Neural progenitor cell (in vitro differentiated cells): ENCODE measurements around the gene TRMT44. TPM values are rescaled to one million over a fixed set of nuclear protein-coding genes. Genes with fewer than 3 reads are reported as not detected.

Experiments
- DNase-seq: peaks from one replicate; pipeline ENCODE4 v3.0.0-alpha.2; 2016; ENCODE audit warnings: low spot score
- H2AFZ ChIP-seq: fragments of 200-600 bp; sonication (generic); replicated peaks from 2 replicates; pipeline ENCODE4 v1.6.1; 2016; ENCODE audit warnings: antibody characterized with exemption
- H3F3A ChIP-seq: fragments of 200-600 bp; sonication (generic); 2 replicates; pipeline ENCODE4 v1.6.1; 2016; ENCODE audit warnings: antibody characterized with exemption, low read depth
- H3K27ac ChIP-seq: fragments of 200-600 bp; sonication (generic); 2 replicates; pipeline ENCODE4 v1.5.1; 2016; ENCODE audit warnings: mild to moderate bottlenecking
- H3K27me3 ChIP-seq: fragments of 200-600 bp; sonication (generic); 2 replicates; pipeline ENCODE4 v1.6.1; 2016; ENCODE audit warnings: mild to moderate bottlenecking, moderate library complexity
- H3K36me3 ChIP-seq: fragments of 200-600 bp; sonication (generic); 2 replicates; pipeline ENCODE4 v1.5.1; 2016
- H3K4me1 ChIP-seq: fragments of 200-600 bp; sonication (generic); 2 replicates; pipeline ENCODE4 v1.6.1; 2016; ENCODE audit warnings: mixed run types
- H3K4me2 ChIP-seq: fragments of 200-600 bp; sonication (generic); 2 replicates; pipeline ENCODE4 v1.6.1; 2016
- H3K4me3 ChIP-seq: fragments of 200-600 bp; sonication (generic); 2 replicates; pipeline ENCODE4 v1.5.1; 2016
- H3K79me2 ChIP-seq: fragments of 200-600 bp; sonication (generic); 2 replicates; pipeline ENCODE4 v1.6.1; 2016; ENCODE audit warnings: low read depth
- H3K9ac ChIP-seq: fragments of 200-600 bp; sonication (generic); 2 replicates; pipeline ENCODE4 v1.6.1; 2016
- H3K9me3 ChIP-seq: fragments of 200-600 bp; sonication (generic); 2 replicates; pipeline ENCODE4 v1.5.1; 2016; ENCODE audit warnings: low read depth
- H4K20me1 ChIP-seq: fragments of 200-600 bp; sonication (generic); 2 replicates; pipeline ENCODE4 v1.6.1; 2016; ENCODE audit warnings: low read depth
- H3K27ac Mint-ChIP-seq: 3 replicates; pipeline ENCODE4 v1.8.0; 2021; ENCODE audit warnings: mixed read lengths
- H3K27me3 Mint-ChIP-seq: 2 replicates; pipeline ENCODE4 v1.8.0; 2022; ENCODE audit warnings: low read depth, mild to moderate bottlenecking, inconsistent platforms, moderate library complexity, mixed read lengths; ENCODE audit not compliant: insufficient read depth
- H3K36me3 Mint-ChIP-seq: 3 replicates; pipeline ENCODE4 v1.8.0; 2021; ENCODE audit warnings: mixed read lengths
- H3K4me1 Mint-ChIP-seq: 3 replicates; pipeline ENCODE4 v1.8.0; 2021; ENCODE audit warnings: mixed read lengths
- H3K4me3 Mint-ChIP-seq: 3 replicates; pipeline ENCODE4 v1.8.0; 2021; ENCODE audit warnings: mild to moderate bottlenecking, moderate library complexity, mixed read lengths
- H3K9me3 Mint-ChIP-seq: 3 replicates; pipeline ENCODE4 v1.8.0; 2020; ENCODE audit warnings: mixed read lengths
- EZH2 ChIP-seq: fragments of 200-600 bp; sonication (generic); IDR thresholded peaks from 2 replicates; pipeline ENCODE4 v1.6.1; 2017; ENCODE audit warnings: antibody characterized with exemption, mild to moderate bottlenecking, moderate library complexity
- EZH2phosphoT487 ChIP-seq: fragments of 200-600 bp; sonication (generic); IDR thresholded peaks from 2 replicates; pipeline ENCODE4 v1.6.1; 2017; ENCODE audit warnings: antibody characterized with exemption
- total RNA-seq: library from RNA; depleted of rRNA; stranded (reverse); fragments of >200 nt; gene quantifications from 2 replicates; pipeline ENCODE4 v1.2.3, GENCODE V29; 2015; ENCODE audit warnings: low replicate concordance
- TF ChIP-seq, protein P1 (sequence below): fragments of 200-600 bp; sonication (generic); IDR thresholded peaks from 2 replicates; pipeline ENCODE4 v1.5.1; 2017; ENCODE audit warnings: antibody characterized with exemption, mild to moderate bottlenecking

TRMT44 gene
- total RNA-seq, 1 donor from 2014 or later = 19.9 TPM

- Mint-ChIP-seq H3K27ac (peak overlapping the region; percentile 51), H3K9me3 (peaks cover 3% of the 10 kb centered on the region), H3K4me3 (no peak overlapping the region), H3K4me1 (peaks cover 26% of the 10 kb centered on the region), H3K27me3 (peaks cover 12% of the 10 kb centered on the region), H3K36me3 (no peaks in the 10 kb centered on the region)
- Histone ChIP-seq H3K4me2 (no peak overlapping the region), H3K79me2 (no peaks in the 10 kb centered on the region), H4K20me1 (no peaks in the 10 kb centered on the region), H3K4me3 (no peak overlapping the region), H3K9me3 (no peaks in the 10 kb centered on the region), H3K27ac (no peak overlapping the region), H3K36me3 (no peaks in the 10 kb centered on the region), H3K27me3 (no peaks in the 10 kb centered on the region), H3K9ac (no peak overlapping the region), H3F3A (peaks cover 6% of the 10 kb centered on the region), H3K4me1 (peaks cover 21% of the 10 kb centered on the region), H2AFZ (no peak overlapping the region)
- TF ChIP-seq, protein P1, sequence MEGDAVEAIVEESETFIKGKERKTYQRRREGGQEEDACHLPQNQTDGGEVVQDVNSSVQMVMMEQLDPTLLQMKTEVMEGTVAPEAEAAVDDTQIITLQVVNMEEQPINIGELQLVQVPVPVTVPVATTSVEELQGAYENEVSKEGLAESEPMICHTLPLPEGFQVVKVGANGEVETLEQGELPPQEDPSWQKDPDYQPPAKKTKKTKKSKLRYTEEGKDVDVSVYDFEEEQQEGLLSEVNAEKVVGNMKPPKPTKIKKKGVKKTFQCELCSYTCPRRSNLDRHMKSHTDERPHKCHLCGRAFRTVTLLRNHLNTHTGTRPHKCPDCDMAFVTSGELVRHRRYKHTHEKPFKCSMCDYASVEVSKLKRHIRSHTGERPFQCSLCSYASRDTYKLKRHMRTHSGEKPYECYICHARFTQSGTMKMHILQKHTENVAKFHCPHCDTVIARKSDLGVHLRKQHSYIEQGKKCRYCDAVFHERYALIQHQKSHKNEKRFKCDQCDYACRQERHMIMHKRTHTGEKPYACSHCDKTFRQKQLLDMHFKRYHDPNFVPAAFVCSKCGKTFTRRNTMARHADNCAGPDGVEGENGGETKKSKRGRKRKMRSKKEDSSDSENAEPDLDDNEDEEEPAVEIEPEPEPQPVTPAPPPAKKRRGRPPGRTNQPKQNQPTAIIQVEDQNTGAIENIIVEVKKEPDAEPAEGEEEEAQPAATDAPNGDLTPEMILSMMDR = no peak
- no peak for TF ChIP-seq EZH2
- TF ChIP-seq EZH2phosphoT487 = no peak
- no peak for DNase-seq
These were observed 62.4 kb downstream of the TRMT44 start for GRCh38 chr4:8502836-8503585.

DNA sequence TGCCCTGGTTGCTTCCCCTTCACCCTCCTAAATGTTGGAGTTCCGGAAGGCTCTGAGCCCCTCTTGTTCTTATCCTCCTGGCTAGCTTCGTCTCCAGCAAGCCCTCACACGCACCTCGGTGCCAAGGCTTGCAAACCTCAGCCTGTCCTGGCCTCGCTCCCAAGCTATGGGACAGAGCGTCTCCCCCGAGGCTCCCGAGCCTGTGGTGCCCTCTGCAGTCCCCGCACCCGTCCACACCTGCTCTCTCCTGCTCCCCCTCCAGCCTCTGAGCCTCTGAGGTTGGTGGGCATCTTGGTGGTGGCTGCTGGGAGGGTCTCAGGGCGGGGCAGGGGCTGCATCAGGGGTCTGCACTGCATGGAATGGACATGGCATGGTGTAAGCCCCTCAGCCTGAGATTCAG, 63.2 kb downstream of the TRMT44 start:
- Histone ChIP-seq H3K4me2 (no peak overlapping the region), H3K79me2 (no peaks in the 10 kb centered on the region), H3K9ac (no peak overlapping the region), H3K4me3 (no peak overlapping the region), H3K36me3 (no peaks in the 10 kb centered on the region), H3K4me1 (peaks cover 21% of the 10 kb centered on the region), H3F3A (peaks cover 6% of the 10 kb centered on the region), H3K27ac (no peak overlapping the region), H4K20me1 (no peaks in the 10 kb centered on the region), H2AFZ (no peak overlapping the region), H3K27me3 (no peaks in the 10 kb centered on the region), H3K9me3 (no peaks in the 10 kb centered on the region)
- H3K9me3 Mint-ChIP-seq = no peaks in the 10 kb centered on the region
- H3K4me1 Mint-ChIP-seq = peaks cover 26% of the 10 kb centered on the region
- no peak overlapping the region for H3K27ac Mint-ChIP-seq
- no peak for DNase-seq
- peaks cover 9% of the 10 kb centered on the region for H3K27me3 Mint-ChIP-seq
- TF ChIP-seq, protein P1 = no peak
- TF ChIP-seq EZH2 (no peak), EZH2phosphoT487 (no peak)
- H3K4me3 Mint-ChIP-seq = no peak overlapping the region
- no peaks in the 10 kb centered on the region for H3K36me3 Mint-ChIP-seq

DNA sequence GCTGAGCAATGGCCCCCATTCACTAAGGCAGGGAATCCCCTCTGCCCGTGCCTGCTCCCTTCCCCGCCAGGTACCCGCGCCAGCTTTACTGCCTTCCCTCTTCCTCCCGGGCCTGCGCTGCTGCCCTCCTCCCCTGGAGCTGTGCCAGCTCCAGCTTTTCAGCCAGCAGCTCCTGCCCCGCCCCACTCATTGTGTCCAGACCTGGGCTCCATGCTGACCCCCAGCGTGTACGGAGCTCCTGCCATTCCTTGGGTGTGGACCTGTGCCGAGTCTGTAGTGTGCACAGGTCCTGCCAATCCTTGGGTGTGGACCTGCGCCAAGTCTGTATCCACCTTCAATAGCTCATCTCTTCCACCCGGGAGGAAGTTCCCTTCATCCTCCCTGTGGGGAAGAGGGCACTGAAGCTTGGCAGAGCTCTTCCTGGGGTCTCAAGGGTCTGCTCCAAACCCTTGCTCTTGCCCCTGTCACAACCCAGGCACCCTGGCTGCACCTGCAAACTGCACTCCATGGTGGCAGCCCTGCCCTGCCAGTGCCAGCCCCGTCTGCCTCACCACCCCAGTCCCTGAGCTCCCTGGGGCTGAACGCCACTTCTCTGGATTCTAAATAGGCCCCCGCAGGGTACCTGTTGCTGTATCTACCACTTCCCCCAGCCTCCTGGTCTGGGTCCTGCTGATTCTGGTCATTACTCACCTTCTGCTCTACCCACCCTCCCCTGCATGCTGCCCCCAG, 63.9 kb downstream of the TRMT44 start:
- Histone ChIP-seq H3K9me3 (no peaks in the 10 kb centered on the region), H3K4me2 (no peak overlapping the region), H3K9ac (no peak overlapping the region), H3F3A (peaks cover 6% of the 10 kb centered on the region), H3K4me1 (peaks cover 21% of the 10 kb centered on the region), H2AFZ (no peak overlapping the region), H3K27ac (no peak overlapping the region), H3K4me3 (no peak overlapping the region), H3K36me3 (no peaks in the 10 kb centered on the region), H3K27me3 (no peaks in the 10 kb centered on the region), H3K79me2 (no peaks in the 10 kb centered on the region), H4K20me1 (no peaks in the 10 kb centered on the region)
- Mint-ChIP-seq H3K27ac (no peak overlapping the region), H3K4me3 (peak overlapping the region; percentile 16), H3K27me3 (peaks cover 9% of the 10 kb centered on the region), H3K9me3 (no peaks in the 10 kb centered on the region), H3K4me1 (peaks cover 26% of the 10 kb centered on the region), H3K36me3 (no peaks in the 10 kb centered on the region)
- DNase-seq = no peak
- TF ChIP-seq, protein P1 = no peak
- TF ChIP-seq EZH2 (no peak), EZH2phosphoT487 (no peak)
